ENCODE results near the gene CHAC1. TPM values are rescaled to one million over a fixed set of nuclear protein-coding genes. Genes with fewer than 3 reads are reported as not detected.
A peak's percentile ranks its signal among the peaks of the same experiment; 100 is the strongest.

The CHAC1 gene
- total and polyA plus RNA-seq, 2 of the 13 experiments (the other 11 are each of a cell fraction or from before 2014, with no cell fraction given), result 0.44 TPM; not detected in 1

DNA sequence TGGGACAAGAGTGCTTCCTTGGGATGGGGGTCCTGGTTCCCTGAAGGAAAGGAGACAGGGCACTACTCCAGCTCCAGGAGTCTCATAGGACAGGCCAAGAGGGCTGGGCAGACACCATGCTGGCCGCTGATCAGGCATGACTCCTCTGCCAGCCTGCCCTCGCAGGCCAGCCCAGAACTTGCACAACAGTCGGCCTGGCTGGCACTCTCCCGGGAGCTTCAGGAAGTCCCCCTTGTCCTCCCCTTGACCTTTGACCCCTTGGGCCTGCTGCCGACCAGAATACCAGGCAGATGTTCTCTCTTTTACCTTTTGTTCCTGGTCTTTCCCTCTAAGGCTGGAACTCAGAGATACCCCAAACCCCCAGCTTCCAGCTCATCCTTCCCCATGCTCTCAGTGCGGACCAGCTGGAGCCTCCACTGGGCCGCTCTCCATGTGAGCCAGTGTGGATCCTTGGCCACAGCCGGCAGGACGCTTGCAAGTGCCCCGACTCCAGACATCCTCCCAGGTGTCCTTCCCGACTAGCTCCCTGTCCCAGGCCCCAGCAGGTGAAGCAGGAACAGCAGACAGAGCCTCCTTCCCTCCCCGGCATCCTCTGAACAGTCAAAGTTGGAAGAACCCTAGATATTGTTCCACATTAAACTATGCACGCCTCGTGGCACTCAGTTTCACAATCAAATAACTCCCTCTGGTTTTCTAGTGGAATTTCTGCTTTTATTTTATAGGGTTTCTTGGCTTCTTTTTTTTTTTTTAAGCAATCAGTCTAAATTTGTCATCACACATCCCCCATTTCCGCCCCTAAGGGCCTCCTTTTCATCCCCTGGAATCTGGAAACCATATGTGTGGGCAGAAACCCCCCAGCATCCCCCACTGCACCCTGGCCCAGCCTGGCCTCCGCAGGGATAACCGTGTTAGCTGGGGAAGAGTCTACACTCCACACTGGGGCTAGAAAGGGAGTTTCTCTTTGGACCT, 43.3 kb upstream of the CHAC1 start (continued):
- TF ChIP-seq, protein P1, sequence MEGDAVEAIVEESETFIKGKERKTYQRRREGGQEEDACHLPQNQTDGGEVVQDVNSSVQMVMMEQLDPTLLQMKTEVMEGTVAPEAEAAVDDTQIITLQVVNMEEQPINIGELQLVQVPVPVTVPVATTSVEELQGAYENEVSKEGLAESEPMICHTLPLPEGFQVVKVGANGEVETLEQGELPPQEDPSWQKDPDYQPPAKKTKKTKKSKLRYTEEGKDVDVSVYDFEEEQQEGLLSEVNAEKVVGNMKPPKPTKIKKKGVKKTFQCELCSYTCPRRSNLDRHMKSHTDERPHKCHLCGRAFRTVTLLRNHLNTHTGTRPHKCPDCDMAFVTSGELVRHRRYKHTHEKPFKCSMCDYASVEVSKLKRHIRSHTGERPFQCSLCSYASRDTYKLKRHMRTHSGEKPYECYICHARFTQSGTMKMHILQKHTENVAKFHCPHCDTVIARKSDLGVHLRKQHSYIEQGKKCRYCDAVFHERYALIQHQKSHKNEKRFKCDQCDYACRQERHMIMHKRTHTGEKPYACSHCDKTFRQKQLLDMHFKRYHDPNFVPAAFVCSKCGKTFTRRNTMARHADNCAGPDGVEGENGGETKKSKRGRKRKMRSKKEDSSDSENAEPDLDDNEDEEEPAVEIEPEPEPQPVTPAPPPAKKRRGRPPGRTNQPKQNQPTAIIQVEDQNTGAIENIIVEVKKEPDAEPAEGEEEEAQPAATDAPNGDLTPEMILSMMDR (CRISPR knock-in tag; IDR thresholded peaks at IDR 0.05), result 0 out of 2 replicates have a peak, but pooled peaks have one; percentile 3
- TF ChIP-seq HMG20A (CRISPR knock-in tag; IDR thresholded peaks at IDR 0.05; ENCODE audit: borderline replicate concordance) (no peak), SAP130 (CRISPR knock-in tag; IDR thresholded peaks at IDR 0.05; ENCODE audit: low read depth) (peak; percentile 43; the same call in 1 of the 2 replicates), SYNCRIP (IDR thresholded peaks at IDR 0.05; ENCODE audit: insufficient read depth, low read depth, low read length) (no peak), TCF12 (IDR thresholded peaks at IDR 0.05) (no peak), TCF12 (CRISPR knock-in tag; IDR thresholded peaks at IDR 0.05) (peak; percentile 63; the same call in 1 of the 2 replicates), ZNF136 (CRISPR knock-in tag; IDR thresholded peaks at IDR 0.05; ENCODE audit: low read depth) (no peak), AGO1 (IDR thresholded peaks at IDR 0.05; ENCODE audit: low read depth, low read length, poor library complexity, severe bottlenecking) (no peak), RARA (CRISPR knock-in tag; IDR thresholded peaks at IDR 0.05) (peak; percentile 78), GABPA (IDR thresholded peaks at IDR 0.05; ENCODE audit: low read depth, low read length) (no peak), GABPA (CRISPR knock-in tag; IDR thresholded peaks at IDR 0.05; ENCODE audit: low read depth) (no peak; the same call in 1 of the 2 replicates), ZNF761 (CRISPR knock-in tag; conservative IDR thresholded peaks at IDR 0.05) (no peak)
- TF ChIP-seq, protein P2, sequence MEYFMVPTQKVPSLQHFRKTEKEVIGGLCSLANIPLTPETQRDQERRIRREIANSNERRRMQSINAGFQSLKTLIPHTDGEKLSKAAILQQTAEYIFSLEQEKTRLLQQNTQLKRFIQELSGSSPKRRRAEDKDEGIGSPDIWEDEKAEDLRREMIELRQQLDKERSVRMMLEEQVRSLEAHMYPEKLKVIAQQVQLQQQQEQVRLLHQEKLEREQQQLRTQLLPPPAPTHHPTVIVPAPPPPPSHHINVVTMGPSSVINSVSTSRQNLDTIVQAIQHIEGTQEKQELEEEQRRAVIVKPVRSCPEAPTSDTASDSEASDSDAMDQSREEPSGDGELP (IDR thresholded peaks at IDR 0.05; ENCODE audit: borderline replicate concordance, low read depth), result peak; percentile 26; the same call in 1 of the 2 replicates
